ENCODE results near the gene TXNDC2.
"Not testable (repeated sequence)": the region's sequence is repeated elsewhere in the genome, so short reads cannot be mapped to it uniquely, and the experiment has no call there.

- TF ChIP-seq CTCF (IDR thresholded peaks at IDR 0.05); EP300 (IDR thresholded peaks at IDR 0.05); POLR2A (IDR thresholded peaks at IDR 0.05; ENCODE audit: low read depth): not testable (repeated sequence)
Measured at GRCh38 chr18:9902264-9902663, 16.5 kb downstream of the TXNDC2 start.

Measured in esophagus muscularis mucosa (tissue), 4 donors.